Measurements from ENCODE around the gene LIN7C. TPM values are rescaled to one million over a fixed set of nuclear protein-coding genes. Genes with fewer than 3 reads are reported as not detected.

LIN7C gene, protein sequence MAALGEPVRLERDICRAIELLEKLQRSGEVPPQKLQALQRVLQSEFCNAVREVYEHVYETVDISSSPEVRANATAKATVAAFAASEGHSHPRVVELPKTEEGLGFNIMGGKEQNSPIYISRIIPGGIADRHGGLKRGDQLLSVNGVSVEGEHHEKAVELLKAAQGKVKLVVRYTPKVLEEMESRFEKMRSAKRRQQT
- total RNA-seq = 91.4 and 127 TPM in 2 replicates

DNA sequence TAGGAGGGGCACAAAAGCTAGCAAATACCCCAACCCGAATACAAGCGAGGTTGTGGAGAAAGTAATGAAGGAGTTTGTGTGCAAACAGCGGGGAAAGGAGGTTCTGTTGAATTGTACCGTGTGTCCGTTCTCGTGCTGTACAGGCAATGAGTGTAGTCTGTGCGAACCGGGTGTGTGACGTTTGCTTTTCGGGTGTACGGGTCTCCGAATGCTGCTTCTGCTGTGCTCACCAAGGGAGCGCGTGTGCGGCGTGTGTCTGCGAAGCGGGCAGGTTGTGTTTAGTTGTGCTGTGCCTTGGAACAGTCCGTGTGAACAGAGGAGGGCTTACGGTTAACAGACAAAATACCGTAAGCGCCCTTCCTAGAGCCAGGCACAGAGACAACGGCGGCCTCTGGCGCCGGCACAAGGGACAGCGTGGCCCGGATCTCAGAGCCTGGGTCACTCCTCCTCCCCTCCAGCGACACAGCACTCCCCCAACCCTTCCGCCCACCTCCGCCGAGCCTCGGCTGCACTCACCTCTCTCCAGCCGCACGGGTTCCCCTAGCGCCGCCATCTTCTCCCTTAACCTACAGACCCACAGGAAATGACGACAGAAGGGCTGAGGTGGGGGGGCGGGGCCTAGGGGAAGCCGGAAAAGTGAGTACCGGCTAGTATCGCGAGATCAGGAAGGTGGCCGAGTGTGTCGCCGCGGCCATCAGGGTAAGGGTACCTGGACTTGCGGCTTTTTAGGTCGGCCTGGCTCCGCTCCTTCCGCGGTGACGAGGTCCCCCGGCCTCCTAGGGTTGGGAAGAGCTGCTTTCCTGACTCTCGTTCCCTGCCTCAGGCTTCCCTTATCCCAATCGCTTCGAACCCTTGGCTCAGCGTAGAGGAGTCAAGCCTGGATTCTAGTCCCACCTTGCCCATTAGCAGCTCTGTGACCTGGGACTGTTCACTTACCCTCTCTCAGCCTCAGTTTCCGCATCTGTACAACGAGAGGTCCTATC lies at the start of gene LIN7C:
TSS of gene LIN7C (minus strand) at position 570 of the 983 bp plus-strand sequence. CDS start at position 553, 17 bp downstream.

DNA sequence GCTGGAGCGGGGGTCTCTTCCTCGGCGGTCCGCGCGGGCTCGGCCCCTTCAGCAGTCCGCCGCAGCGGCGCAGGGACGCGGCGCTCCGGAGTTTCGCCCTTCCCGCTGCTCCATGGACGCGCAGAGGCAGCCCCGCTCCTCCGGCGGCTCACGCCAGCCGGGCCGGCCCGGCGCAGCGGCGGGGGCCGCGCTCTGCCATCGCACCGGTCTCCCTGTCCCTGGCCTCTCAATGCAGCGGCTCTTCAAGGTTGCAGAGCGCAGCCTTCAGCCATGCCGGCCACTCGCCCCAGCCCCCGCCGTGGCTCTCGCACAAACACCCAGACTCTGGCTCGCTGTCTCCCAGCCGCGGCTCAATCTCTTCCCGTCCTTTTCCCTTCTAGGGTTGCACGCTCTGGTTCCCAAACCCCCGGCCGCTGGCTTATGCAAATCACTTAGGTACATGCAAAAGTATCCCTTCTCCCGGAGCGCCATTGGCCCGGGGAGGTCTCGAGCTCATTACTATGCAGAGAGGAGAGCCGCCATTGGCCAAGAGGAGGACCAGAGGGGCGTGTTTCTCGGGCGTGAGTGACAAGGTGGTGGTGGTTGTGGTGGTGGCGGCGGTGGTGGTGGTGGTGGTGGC lies 34.1 kb downstream of the LIN7C start, which contains the start of gene LGR4:
TSS of gene LGR4 (minus strand) at position 393 of the 619 bp plus-strand sequence. CDS start 488 bp downstream, outside the sequence.

Other genes with a start within 250 kb of the LIN7C start
- gene CCDC34, start 143.6 kb downstream of the LIN7C start, total RNA-seq = 1.4 and 5.1 TPM in 2 replicates
- 20.5 and 38.9 TPM in 2 replicates for gene LGR4, start 34.0 kb downstream of the LIN7C start, total RNA-seq
- 0.68 and 1.4 TPM in 2 replicates for gene BDNF, start 193.7 kb upstream of the LIN7C start, total RNA-seq